GM12878 (cell line): ENCODE data around the gene ROCK2. TPM values are rescaled to one million over a fixed set of nuclear protein-coding genes. Genes with fewer than 3 reads are reported as not detected.

Source experiments
- IRF5 ChIP-seq: fragments of 450-650 bp; IDR thresholded peaks from 2 replicates; pipeline ENCODE4 v1.6.1; 2017; ENCODE audit warnings: borderline replicate concordance
- PBX3 ChIP-seq: IDR thresholded peaks from 2 replicates; pipeline ENCODE4 v1.6.1; 2011; ENCODE audit warnings: mild to moderate bottlenecking, low read depth, low read length, moderate library complexity; ENCODE audit not compliant: insufficient replicate concordance
- PKNOX1 ChIP-seq: fragments of 450-650 bp; IDR thresholded peaks from 2 replicates; pipeline ENCODE4 v1.6.1; 2016; ENCODE audit warnings: mild to moderate bottlenecking
- POLR2A ChIP-seq: IDR thresholded peaks from 2 replicates; pipeline ENCODE4 v1.6.1; 2011; ENCODE audit warnings: low read depth, mild to moderate bottlenecking, low read length
- ZNF207 ChIP-seq: fragments of 450-650 bp; IDR thresholded peaks from 2 replicates; pipeline ENCODE4 v1.6.1; 2014; ENCODE audit warnings: antibody characterized with exemption, mild to moderate bottlenecking, borderline replicate concordance
- polyA plus RNA-seq, 11 experiments: library from polyadenylated mRNA; depleted of rRNA in 4 of 11; unstranded in 6 of 11; stranded (reverse) in 5 of 11; fragments of >200 nt; fragmentation: Nextera tagmentation in 4 of 11; fragmentation: Illumina TruSeq in 1 of 11; extraction: Ambion mirVana in 4 of 11; extraction: Trizol in 1 of 11; gene quantifications; 1 replicate in 1 of 11; 2 replicates in 10 of 11; pipeline versions ENCODE4 v1.2.1 to v1.2.3, GENCODE V29; 2011 to 2016; ENCODE audit warnings: inconsistent platforms in 2 of 11, missing spikeins in 2 of 11, low read depth in 1 of 11
- total RNA-seq, 4 experiments: library from RNA; depleted of rRNA in 3 of 4; stranded (reverse); fragments of >200 nt in 3 of 4; fragmentation: Illumina TruSeq in 1 of 4; extraction: Trizol in 1 of 4; gene quantifications; 2 replicates each; pipeline versions ENCODE4 v1.2.1 to v1.2.3, GENCODE V29; 2013 to 2021
- TF ChIP-seq, protein P1 (sequence below), 3 experiments: IDR thresholded peaks in 2 of 3; conservative IDR thresholded peaks in 1 of 3; 2 replicates each; pipeline ENCODE4 v1.5.1; 2011; ENCODE audit warnings: low read depth in 3 of 3, low read length in 3 of 3, mild to moderate bottlenecking in 3 of 3, control low read depth in 2 of 3, moderate library complexity in 2 of 3, inconsistent platforms in 1 of 3, mixed read lengths in 1 of 3; ENCODE audit not compliant: control insufficient read depth in 2 of 3, insufficient read depth in 1 of 3; ENCODE audit errors: extremely low read depth in 1 of 3
- TF ChIP-seq, protein P2 (sequence below): fragments of 450-650 bp; formaldehyde crosslinking; IDR thresholded peaks from 2 replicates; pipeline ENCODE4 v1.5.0; 2022; ENCODE audit warnings: mild to moderate bottlenecking, missing genetic modification characterization

The ROCK2 gene
- total and polyA plus RNA-seq, 10 of the 15 experiments (the other 5 are each of a cell fraction or from before 2014, with no cell fraction given), result 4.6 to 22.1 (median 8.3) TPM

GRCh38 chr2:11257078-11257477 is 87.4 kb downstream of the ROCK2 start (continued):
- no peak for TF ChIP-seq PBX3
- TF ChIP-seq PKNOX1, result no peak
- TF ChIP-seq, protein P1, sequence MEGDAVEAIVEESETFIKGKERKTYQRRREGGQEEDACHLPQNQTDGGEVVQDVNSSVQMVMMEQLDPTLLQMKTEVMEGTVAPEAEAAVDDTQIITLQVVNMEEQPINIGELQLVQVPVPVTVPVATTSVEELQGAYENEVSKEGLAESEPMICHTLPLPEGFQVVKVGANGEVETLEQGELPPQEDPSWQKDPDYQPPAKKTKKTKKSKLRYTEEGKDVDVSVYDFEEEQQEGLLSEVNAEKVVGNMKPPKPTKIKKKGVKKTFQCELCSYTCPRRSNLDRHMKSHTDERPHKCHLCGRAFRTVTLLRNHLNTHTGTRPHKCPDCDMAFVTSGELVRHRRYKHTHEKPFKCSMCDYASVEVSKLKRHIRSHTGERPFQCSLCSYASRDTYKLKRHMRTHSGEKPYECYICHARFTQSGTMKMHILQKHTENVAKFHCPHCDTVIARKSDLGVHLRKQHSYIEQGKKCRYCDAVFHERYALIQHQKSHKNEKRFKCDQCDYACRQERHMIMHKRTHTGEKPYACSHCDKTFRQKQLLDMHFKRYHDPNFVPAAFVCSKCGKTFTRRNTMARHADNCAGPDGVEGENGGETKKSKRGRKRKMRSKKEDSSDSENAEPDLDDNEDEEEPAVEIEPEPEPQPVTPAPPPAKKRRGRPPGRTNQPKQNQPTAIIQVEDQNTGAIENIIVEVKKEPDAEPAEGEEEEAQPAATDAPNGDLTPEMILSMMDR (IDR thresholded peaks at IDR 0.05 in 2 of 3, conservative IDR thresholded peaks at IDR 0.05 in 1 of 3; ENCODE audit: control insufficient read depth in 2 of 3, extremely low read depth in 1 of 3, insufficient read depth in 1 of 3, low read depth in 3 of 3, low read length in 3 of 3), result no peak
- TF ChIP-seq, protein P2, sequence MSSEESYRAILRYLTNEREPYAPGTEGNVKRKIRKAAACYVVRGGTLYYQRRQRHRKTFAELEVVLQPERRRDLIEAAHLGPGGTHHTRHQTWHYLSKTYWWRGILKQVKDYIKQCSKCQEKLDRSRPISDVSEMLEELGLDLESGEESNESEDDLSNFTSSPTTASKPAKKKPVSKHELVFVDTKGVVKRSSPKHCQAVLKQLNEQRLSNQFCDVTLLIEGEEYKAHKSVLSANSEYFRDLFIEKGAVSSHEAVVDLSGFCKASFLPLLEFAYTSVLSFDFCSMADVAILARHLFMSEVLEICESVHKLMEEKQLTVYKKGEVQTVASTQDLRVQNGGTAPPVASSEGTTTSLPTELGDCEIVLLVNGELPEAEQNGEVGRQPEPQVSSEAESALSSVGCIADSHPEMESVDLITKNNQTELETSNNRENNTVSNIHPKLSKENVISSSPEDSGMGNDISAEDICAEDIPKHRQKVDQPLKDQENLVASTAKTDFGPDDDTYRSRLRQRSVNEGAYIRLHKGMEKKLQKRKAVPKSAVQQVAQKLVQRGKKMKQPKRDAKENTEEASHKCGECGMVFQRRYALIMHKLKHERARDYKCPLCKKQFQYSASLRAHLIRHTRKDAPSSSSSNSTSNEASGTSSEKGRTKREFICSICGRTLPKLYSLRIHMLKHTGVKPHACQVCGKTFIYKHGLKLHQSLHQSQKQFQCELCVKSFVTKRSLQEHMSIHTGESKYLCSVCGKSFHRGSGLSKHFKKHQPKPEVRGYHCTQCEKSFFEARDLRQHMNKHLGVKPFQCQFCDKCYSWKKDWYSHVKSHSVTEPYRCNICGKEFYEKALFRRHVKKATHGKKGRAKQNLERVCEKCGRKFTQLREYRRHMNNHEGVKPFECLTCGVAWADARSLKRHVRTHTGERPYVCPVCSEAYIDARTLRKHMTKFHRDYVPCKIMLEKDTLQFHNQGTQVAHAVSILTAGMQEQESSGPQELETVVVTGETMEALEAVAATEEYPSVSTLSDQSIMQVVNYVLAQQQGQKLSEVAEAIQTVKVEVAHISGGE (CRISPR knock-in tag), result no peak
- TF ChIP-seq POLR2A, result no peak
- TF ChIP-seq IRF5, result no peak
- TF ChIP-seq ZNF207, result no peak
- TF ChIP-seq, all 136 proteins: peak for 0
